IPS DF 4.7 (cell line): ENCODE results near the gene EML1.

Source experiments
- DNase-seq: peaks from one replicate; pipeline ENCODE4 v3.0.0-alpha.2; 2013; ENCODE audit warnings: low spot score; ENCODE audit errors: extremely low read depth

Gene EML1

GRCh38 chr14:99824776-99825175, 31.6 kb downstream of the EML1 start:
- DNase-seq: no peak

- DNase-seq: no peak
Measured at GRCh38 chr14:99829450-99829849, 36.2 kb downstream of the EML1 start.

GRCh38 chr14:99831303-99831702, 38.1 kb downstream of the EML1 start:
- no peak for DNase-seq

- no peak for DNase-seq
Measured at GRCh38 chr14:99831903-99832685, 38.9 kb downstream of the EML1 start.

- no peak for DNase-seq
Measured at GRCh38 chr14:99837822-99838221, 44.6 kb downstream of the EML1 start.

GRCh38 chr14:99838639-99839134, 45.5 kb downstream of the EML1 start:
- DNase-seq: peak; percentile 44

- no peak for DNase-seq
Measured at GRCh38 chr14:99839696-99840095, 46.5 kb downstream of the EML1 start.

- DNase-seq: no peak
Measured at GRCh38 chr14:99840265-99840664, 47.1 kb downstream of the EML1 start.

- no peak for DNase-seq
Measured at GRCh38 chr14:99840774-99841305, 47.6 kb downstream of the EML1 start.

GRCh38 chr14:99841436-99842071, 48.3 kb downstream of the EML1 start:
- no peak for DNase-seq

- no peak for DNase-seq
Measured at GRCh38 chr14:99842141-99842540, 48.9 kb downstream of the EML1 start.

GRCh38 chr14:99846808-99847207, 53.6 kb downstream of the EML1 start:
- DNase-seq: no peak

GRCh38 chr14:99850709-99851108, 57.5 kb downstream of the EML1 start:
- DNase-seq: no peak

- no peak for DNase-seq
Measured at GRCh38 chr14:99852578-99852977, 59.4 kb downstream of the EML1 start.

GRCh38 chr14:99853206-99853605, 60.0 kb downstream of the EML1 start:
- DNase-seq: no peak

- DNase-seq: no peak
Measured at GRCh38 chr14:99854831-99855230, 61.6 kb downstream of the EML1 start.

- DNase-seq: no peak
Measured at GRCh38 chr14:99855271-99855670, 62.1 kb downstream of the EML1 start.

- DNase-seq: no peak
Measured at GRCh38 chr14:99857551-99857950, 64.3 kb downstream of the EML1 start.

GRCh38 chr14:99860219-99860618, 67.0 kb downstream of the EML1 start:
- DNase-seq: no peak

- no peak for DNase-seq
Measured at GRCh38 chr14:99862136-99862535, 68.9 kb downstream of the EML1 start.

GRCh38 chr14:99863059-99863458, 69.8 kb downstream of the EML1 start:
- DNase-seq: no peak

- DNase-seq: no peak
Measured at GRCh38 chr14:99865408-99865807, 72.2 kb downstream of the EML1 start.

GRCh38 chr14:99870617-99871016, 77.4 kb downstream of the EML1 start:
- DNase-seq: no peak
